Neural progenitor cell (in vitro differentiated cells): ENCODE data around the gene NUCB2. TPM values are rescaled to one million over a fixed set of nuclear protein-coding genes. Genes with fewer than 3 reads are reported as not detected.
A peak's percentile ranks its signal among the peaks of the same experiment; 100 is the strongest.

Experiments used
- DNase-seq: peaks from one replicate; pipeline ENCODE4 v3.0.0-alpha.2; 2016; ENCODE audit warnings: low spot score
- H2AFZ ChIP-seq: fragments of 200-600 bp; sonication (generic); replicated peaks from 2 replicates; pipeline ENCODE4 v1.6.1; 2016; ENCODE audit warnings: antibody characterized with exemption
- H3F3A ChIP-seq: fragments of 200-600 bp; sonication (generic); 2 replicates; pipeline ENCODE4 v1.6.1; 2016; ENCODE audit warnings: antibody characterized with exemption, low read depth
- H3K27ac ChIP-seq: fragments of 200-600 bp; sonication (generic); 2 replicates; pipeline ENCODE4 v1.5.1; 2016; ENCODE audit warnings: mild to moderate bottlenecking
- H3K27me3 ChIP-seq: fragments of 200-600 bp; sonication (generic); 2 replicates; pipeline ENCODE4 v1.6.1; 2016; ENCODE audit warnings: mild to moderate bottlenecking, moderate library complexity
- H3K36me3 ChIP-seq: fragments of 200-600 bp; sonication (generic); 2 replicates; pipeline ENCODE4 v1.5.1; 2016
- H3K4me1 ChIP-seq: fragments of 200-600 bp; sonication (generic); 2 replicates; pipeline ENCODE4 v1.6.1; 2016; ENCODE audit warnings: mixed run types
- H3K4me2 ChIP-seq: fragments of 200-600 bp; sonication (generic); 2 replicates; pipeline ENCODE4 v1.6.1; 2016
- H3K4me3 ChIP-seq: fragments of 200-600 bp; sonication (generic); 2 replicates; pipeline ENCODE4 v1.5.1; 2016
- H3K79me2 ChIP-seq: fragments of 200-600 bp; sonication (generic); 2 replicates; pipeline ENCODE4 v1.6.1; 2016; ENCODE audit warnings: low read depth
- H3K9ac ChIP-seq: fragments of 200-600 bp; sonication (generic); 2 replicates; pipeline ENCODE4 v1.6.1; 2016
- H3K9me3 ChIP-seq: fragments of 200-600 bp; sonication (generic); 2 replicates; pipeline ENCODE4 v1.5.1; 2016; ENCODE audit warnings: low read depth
- H4K20me1 ChIP-seq: fragments of 200-600 bp; sonication (generic); 2 replicates; pipeline ENCODE4 v1.6.1; 2016; ENCODE audit warnings: low read depth
- H3K27ac Mint-ChIP-seq: 3 replicates; pipeline ENCODE4 v1.8.0; 2021; ENCODE audit warnings: mixed read lengths
- H3K27me3 Mint-ChIP-seq: 2 replicates; pipeline ENCODE4 v1.8.0; 2022; ENCODE audit warnings: low read depth, mild to moderate bottlenecking, inconsistent platforms, moderate library complexity, mixed read lengths; ENCODE audit not compliant: insufficient read depth
- H3K36me3 Mint-ChIP-seq: 3 replicates; pipeline ENCODE4 v1.8.0; 2021; ENCODE audit warnings: mixed read lengths
- H3K4me1 Mint-ChIP-seq: 3 replicates; pipeline ENCODE4 v1.8.0; 2021; ENCODE audit warnings: mixed read lengths
- H3K4me3 Mint-ChIP-seq: 3 replicates; pipeline ENCODE4 v1.8.0; 2021; ENCODE audit warnings: mild to moderate bottlenecking, moderate library complexity, mixed read lengths
- H3K9me3 Mint-ChIP-seq: 3 replicates; pipeline ENCODE4 v1.8.0; 2020; ENCODE audit warnings: mixed read lengths
- EZH2 ChIP-seq: fragments of 200-600 bp; sonication (generic); IDR thresholded peaks from 2 replicates; pipeline ENCODE4 v1.6.1; 2017; ENCODE audit warnings: antibody characterized with exemption, mild to moderate bottlenecking, moderate library complexity
- EZH2phosphoT487 ChIP-seq: fragments of 200-600 bp; sonication (generic); IDR thresholded peaks from 2 replicates; pipeline ENCODE4 v1.6.1; 2017; ENCODE audit warnings: antibody characterized with exemption
- total RNA-seq: library from RNA; depleted of rRNA; stranded (reverse); fragments of >200 nt; gene quantifications from 2 replicates; pipeline ENCODE4 v1.2.3, GENCODE V29; 2015; ENCODE audit warnings: low replicate concordance
- TF ChIP-seq, protein P1 (sequence below): fragments of 200-600 bp; sonication (generic); IDR thresholded peaks from 2 replicates; pipeline ENCODE4 v1.5.1; 2017; ENCODE audit warnings: antibody characterized with exemption, mild to moderate bottlenecking

NUCB2 gene
- total RNA-seq, 1 donor from 2014 or later = 80.1 TPM

DNA sequence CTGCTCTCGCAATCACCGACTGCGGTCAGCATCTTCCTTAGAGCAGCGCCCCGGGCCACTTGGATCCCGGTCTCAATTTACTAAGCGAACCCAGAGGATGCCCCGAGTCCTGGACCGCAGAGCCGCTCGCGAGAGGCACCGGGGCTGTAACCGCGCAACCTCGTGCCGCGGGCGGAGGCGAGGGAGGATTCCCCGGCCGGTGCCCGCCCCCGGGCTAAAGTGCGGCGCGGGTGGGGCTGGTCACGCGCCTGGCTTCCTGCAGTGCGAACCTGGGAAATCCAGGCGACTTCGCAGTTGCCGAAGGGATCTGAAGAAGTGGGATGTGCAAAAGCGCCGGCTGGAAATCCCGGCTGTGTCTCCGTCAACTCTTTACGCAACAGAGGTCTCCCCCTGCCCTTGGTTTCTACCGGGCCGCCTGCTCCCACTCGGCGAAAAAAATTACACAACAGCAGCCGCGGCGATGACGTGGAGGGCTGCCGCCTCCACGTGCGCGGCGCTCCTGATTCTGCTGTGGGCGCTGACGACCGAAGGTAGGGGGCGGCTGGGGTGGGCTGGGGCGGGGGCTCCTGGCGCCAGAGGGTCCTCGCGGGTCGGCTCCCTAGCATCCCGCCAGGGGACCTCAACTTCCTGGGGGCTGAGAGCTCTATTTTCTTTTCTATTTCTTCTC lies 75.1 kb downstream of the NUCB2 start, which contains the start of gene NCR3LG1:
Gene NCR3LG1, plus strand, starts transcription at position 291 of the 667 bp plus-strand sequence. Its CDS starts 170 bp downstream, at position 461.
- Histone ChIP-seq H3K4me2 (peak within 1 kb of the TSS; percentile 90), H4K20me1 (peaks cover 14% of the 10 kb centered on the region), H2AFZ (peak within 1 kb of the TSS; percentile 87), H3K4me3 (peak within 1 kb of the TSS; percentile 57), H3K36me3 (no peaks in the 10 kb centered on the region), H3K4me1 (peaks cover 20% of the 10 kb centered on the region), H3K9ac (no peak within 1 kb of the TSS), H3K79me2 (no peaks in the 10 kb centered on the region), H3K9me3 (no peaks in the 10 kb centered on the region), H3F3A (peaks cover 33% of the 10 kb centered on the region), H3K27ac (no peak within 1 kb of the TSS), H3K27me3 (peaks cover 60% of the 10 kb centered on the region)
- DNase-seq = peak; percentile 71
- H3K9me3 Mint-ChIP-seq = peaks cover 10% of the 10 kb centered on the region
- peak within 1 kb of the TSS; percentile 92 for H3K4me3 Mint-ChIP-seq
- H3K27ac Mint-ChIP-seq = no peak within 1 kb of the TSS
- peaks cover 22% of the 10 kb centered on the region for H3K27me3 Mint-ChIP-seq
- peaks cover 8% of the 10 kb centered on the region for H3K36me3 Mint-ChIP-seq
- TF ChIP-seq, protein P1, sequence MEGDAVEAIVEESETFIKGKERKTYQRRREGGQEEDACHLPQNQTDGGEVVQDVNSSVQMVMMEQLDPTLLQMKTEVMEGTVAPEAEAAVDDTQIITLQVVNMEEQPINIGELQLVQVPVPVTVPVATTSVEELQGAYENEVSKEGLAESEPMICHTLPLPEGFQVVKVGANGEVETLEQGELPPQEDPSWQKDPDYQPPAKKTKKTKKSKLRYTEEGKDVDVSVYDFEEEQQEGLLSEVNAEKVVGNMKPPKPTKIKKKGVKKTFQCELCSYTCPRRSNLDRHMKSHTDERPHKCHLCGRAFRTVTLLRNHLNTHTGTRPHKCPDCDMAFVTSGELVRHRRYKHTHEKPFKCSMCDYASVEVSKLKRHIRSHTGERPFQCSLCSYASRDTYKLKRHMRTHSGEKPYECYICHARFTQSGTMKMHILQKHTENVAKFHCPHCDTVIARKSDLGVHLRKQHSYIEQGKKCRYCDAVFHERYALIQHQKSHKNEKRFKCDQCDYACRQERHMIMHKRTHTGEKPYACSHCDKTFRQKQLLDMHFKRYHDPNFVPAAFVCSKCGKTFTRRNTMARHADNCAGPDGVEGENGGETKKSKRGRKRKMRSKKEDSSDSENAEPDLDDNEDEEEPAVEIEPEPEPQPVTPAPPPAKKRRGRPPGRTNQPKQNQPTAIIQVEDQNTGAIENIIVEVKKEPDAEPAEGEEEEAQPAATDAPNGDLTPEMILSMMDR = no peak
- TF ChIP-seq EZH2phosphoT487 (no peak), EZH2 (peak; percentile 51)
- H3K4me1 Mint-ChIP-seq = peaks cover 26% of the 10 kb centered on the region

DNA sequence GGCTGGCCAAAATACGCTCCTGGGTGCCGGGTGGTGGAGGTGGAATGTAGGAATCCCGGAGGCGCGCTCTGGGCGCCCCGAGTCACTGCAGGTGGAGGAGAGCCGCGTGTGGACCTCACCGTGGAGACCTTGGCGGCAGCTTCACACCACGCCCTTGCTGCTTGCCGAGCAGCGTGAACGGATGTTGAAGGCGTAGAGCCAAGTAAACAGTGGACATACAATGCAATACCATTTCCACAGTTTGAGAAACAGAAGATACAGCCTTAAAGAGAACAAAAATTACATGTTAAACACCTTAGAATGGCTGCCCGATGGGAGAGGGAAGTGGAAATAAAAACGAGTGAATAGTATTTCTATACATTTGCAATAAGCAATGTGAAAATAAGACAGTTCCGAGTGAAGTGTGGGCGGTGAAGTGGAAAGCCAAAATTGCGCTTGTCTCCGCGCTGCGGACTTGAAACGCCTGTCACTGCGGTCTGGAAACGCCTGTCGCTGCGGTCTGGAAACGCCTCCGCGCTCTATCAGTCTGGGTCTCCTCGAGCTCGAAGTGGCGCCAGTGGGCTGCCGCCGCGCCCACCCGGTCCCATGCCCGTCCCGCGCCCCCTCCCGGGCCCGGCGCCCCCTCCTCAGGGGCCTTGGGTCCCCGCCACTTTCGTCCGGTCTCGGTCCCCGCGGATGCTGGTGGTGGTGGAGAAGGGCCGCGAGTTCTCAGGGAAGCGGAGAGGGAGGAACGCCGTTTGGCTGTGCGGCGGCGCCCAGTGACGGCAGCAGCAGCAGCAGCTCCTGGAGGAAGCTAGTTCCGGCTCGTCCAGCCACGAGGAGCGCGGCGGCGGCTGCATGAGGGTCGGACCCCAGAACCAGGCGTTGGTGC lies 76.6 kb downstream of the NUCB2 start:
- peaks cover 33% of the 10 kb centered on the region for H3F3A ChIP-seq
- Mint-ChIP-seq H3K9me3 (peaks cover 14% of the 10 kb centered on the region), H3K36me3 (peaks cover 17% of the 10 kb centered on the region), H3K27me3 (peaks cover 22% of the 10 kb centered on the region), H3K4me1 (peaks cover 26% of the 10 kb centered on the region), H3K27ac (peak overlapping the region; percentile 1), H3K4me3 (peak overlapping the region; percentile 92)
- peak overlapping the region; percentile 57 for H3K4me3 ChIP-seq
- H3K36me3 ChIP-seq = no peaks in the 10 kb centered on the region
- peaks cover 60% of the 10 kb centered on the region for H3K27me3 ChIP-seq
- peak; percentile 84 for DNase-seq
- no peak overlapping the region for H3K9ac ChIP-seq
- no peak overlapping the region for H3K27ac ChIP-seq
- H3K9me3 ChIP-seq = no peaks in the 10 kb centered on the region
- H2AFZ ChIP-seq = peak overlapping the region; percentile 58
- H4K20me1 ChIP-seq = peaks cover 14% of the 10 kb centered on the region
- H3K4me1 ChIP-seq = peaks cover 20% of the 10 kb centered on the region
- TF ChIP-seq EZH2 = peak; percentile 69
- TF ChIP-seq, protein P1 = no peak
- peak; percentile 85 for TF ChIP-seq EZH2phosphoT487
- peak overlapping the region; percentile 90 for H3K4me2 ChIP-seq
- no peaks in the 10 kb centered on the region for H3K79me2 ChIP-seq

DNA sequence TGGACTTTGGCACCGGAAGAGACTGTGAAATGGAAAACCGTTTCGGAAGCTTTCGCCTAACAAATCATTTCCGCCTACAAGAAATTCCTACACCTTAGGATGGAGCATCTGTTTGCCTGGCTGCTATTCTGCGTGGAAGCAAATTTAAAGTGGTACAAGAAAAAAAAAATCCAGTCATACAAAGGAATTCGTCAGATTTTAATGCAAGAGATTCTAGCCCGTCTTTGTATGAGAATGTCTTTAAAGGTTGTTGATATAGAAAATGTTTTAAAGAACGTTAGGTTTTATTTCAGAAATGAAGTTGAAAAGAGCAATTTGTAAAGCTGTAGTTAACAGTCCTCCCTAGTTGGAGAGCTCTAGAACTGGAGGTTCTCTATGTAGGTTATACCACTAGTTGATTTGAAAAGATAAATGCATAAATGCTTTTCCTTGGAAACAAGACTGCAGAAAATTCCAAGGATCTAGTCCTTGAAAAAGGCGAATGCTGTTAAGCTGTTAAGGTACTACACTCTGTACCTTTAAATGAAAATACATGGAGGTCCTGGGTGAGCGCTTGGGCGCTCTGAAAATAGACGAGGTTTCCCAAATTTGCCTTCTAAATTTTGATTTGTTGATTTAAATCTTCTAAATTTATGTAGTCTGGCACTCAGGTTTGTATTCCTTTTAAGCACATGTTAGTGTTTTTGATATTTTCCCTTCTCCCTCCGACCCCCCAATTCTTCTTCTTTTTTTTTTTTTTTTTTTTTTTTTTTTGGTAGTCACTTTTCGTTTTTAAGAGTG lies 77.5 kb downstream of the NUCB2 start:
- peaks cover 59% of the 10 kb centered on the region for H3K27me3 ChIP-seq
- DNase-seq = no peak

More for the DNA sequence above, 77.5 kb downstream of the NUCB2 start:
- no peak overlapping the region for H3K9ac ChIP-seq
- H3K79me2 ChIP-seq = no peaks in the 10 kb centered on the region
- TF ChIP-seq EZH2phosphoT487 (no peak), EZH2 (no peak)
- TF ChIP-seq, protein P1 = no peak
- H3K4me2 ChIP-seq = peak overlapping the region; percentile 90
- no peaks in the 10 kb centered on the region for H3K36me3 ChIP-seq
- Mint-ChIP-seq H3K4me3 (peak overlapping the region; percentile 92), H3K9me3 (peaks cover 16% of the 10 kb centered on the region), H3K27ac (no peak overlapping the region), H3K27me3 (peaks cover 22% of the 10 kb centered on the region), H3K4me1 (peaks cover 26% of the 10 kb centered on the region), H3K36me3 (peaks cover 22% of the 10 kb centered on the region)
- peak overlapping the region; percentile 58 for H2AFZ ChIP-seq
- peaks cover 33% of the 10 kb centered on the region for H3F3A ChIP-seq
- peaks cover 20% of the 10 kb centered on the region for H3K4me1 ChIP-seq
- no peaks in the 10 kb centered on the region for H3K9me3 ChIP-seq
- H4K20me1 ChIP-seq = peaks cover 14% of the 10 kb centered on the region
- H3K27ac ChIP-seq = no peak overlapping the region
- peak overlapping the region; percentile 57 for H3K4me3 ChIP-seq
